Measurements from ENCODE around the gene ZNF500. TPM values are rescaled to one million over a fixed set of nuclear protein-coding genes. Genes with fewer than 3 reads are reported as not detected.

The ZNF500 gene
- total RNA-seq, 1 donor from 2014 or later = 6.9 TPM

DNA sequence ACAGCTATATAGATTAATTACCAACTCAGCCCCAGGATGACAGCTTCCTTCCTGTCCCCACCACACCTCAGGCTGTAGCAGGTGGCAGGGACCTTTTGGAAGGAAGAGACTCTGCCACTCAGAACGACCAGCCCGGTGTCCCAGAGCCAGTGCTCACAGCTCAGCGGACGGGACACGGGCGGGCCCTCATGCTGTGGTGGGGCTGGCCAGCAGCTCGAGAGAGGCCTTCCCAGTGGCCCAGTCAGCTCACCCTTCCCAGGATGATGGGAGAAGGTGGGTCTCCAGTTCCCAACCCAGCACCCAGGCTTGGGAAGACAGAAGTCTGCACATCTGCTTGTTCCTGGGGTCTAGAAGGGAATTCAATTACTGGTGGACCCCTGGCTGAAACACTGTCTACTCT, 63.1 kb downstream of the ZNF500 start:
- TF ChIP-seq, protein P1, sequence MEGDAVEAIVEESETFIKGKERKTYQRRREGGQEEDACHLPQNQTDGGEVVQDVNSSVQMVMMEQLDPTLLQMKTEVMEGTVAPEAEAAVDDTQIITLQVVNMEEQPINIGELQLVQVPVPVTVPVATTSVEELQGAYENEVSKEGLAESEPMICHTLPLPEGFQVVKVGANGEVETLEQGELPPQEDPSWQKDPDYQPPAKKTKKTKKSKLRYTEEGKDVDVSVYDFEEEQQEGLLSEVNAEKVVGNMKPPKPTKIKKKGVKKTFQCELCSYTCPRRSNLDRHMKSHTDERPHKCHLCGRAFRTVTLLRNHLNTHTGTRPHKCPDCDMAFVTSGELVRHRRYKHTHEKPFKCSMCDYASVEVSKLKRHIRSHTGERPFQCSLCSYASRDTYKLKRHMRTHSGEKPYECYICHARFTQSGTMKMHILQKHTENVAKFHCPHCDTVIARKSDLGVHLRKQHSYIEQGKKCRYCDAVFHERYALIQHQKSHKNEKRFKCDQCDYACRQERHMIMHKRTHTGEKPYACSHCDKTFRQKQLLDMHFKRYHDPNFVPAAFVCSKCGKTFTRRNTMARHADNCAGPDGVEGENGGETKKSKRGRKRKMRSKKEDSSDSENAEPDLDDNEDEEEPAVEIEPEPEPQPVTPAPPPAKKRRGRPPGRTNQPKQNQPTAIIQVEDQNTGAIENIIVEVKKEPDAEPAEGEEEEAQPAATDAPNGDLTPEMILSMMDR (conservative IDR thresholded peaks at IDR 0.05; ENCODE audit: low read depth, low read length) = no peak
- DNase-seq (ENCODE audit: low read depth) = no peak
- no peak overlapping the region for H3K4me3 ChIP-seq (ENCODE audit: low read depth, low read length)

DNA sequence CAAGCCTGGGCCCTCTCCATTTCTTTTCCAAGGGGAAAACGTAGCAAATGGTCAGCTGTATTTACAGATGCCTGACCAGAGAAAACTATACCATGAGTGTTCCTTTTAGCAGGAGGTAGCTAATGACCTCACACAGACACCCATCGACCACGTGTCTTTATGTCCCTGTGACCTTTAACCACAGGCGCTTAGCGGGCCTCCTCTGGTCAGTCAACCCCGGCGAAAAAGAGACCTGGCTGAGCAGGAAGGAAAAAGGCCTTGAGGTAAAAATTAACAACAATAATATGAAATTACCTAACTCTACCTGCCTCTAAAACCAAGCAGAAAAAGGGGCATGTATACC, 64.5 kb downstream of the ZNF500 start:
- TF ChIP-seq, protein P1 (conservative IDR thresholded peaks at IDR 0.05; ENCODE audit: low read depth, low read length) = no peak
- H3K4me3 ChIP-seq (ENCODE audit: low read depth, low read length) = no peak overlapping the region
- no peak for DNase-seq (ENCODE audit: low read depth)

GRCh38 chr16:4701791-4702465, 65.0 kb downstream of the ZNF500 start:
- no peak for DNase-seq (ENCODE audit: low read depth)
- TF ChIP-seq, protein P1 (conservative IDR thresholded peaks at IDR 0.05; ENCODE audit: low read depth, low read length) = no peak
- H3K4me3 ChIP-seq (ENCODE audit: low read depth, low read length) = no peak overlapping the region

GRCh38 chr16:4700997-4701743, 65.8 kb downstream of the ZNF500 start:
- no peak overlapping the region for H3K4me3 ChIP-seq (ENCODE audit: low read depth, low read length)
- TF ChIP-seq, protein P1 (conservative IDR thresholded peaks at IDR 0.05; ENCODE audit: low read depth, low read length) = no peak
- DNase-seq (ENCODE audit: low read depth) = no peak

- TF ChIP-seq, protein P1 (conservative IDR thresholded peaks at IDR 0.05; ENCODE audit: low read depth, low read length) = no peak
- no peak overlapping the region for H3K4me3 ChIP-seq (ENCODE audit: low read depth, low read length)
- no peak for DNase-seq (ENCODE audit: low read depth)
Observed at GRCh38 chr16:4700380-4700996, 66.5 kb downstream of the ZNF500 start.

GRCh38 chr16:4699046-4699556, 67.9 kb downstream of the ZNF500 start:
- DNase-seq (ENCODE audit: low read depth) = no peak
- TF ChIP-seq, protein P1 (conservative IDR thresholded peaks at IDR 0.05; ENCODE audit: low read depth, low read length) = no peak
- no peak overlapping the region for H3K4me3 ChIP-seq (ENCODE audit: low read depth, low read length)

Data from epithelial cell of proximal tubule (primary cell).